ENCODE results near the gene SEMA4G.

The SEMA4G gene

DNA sequence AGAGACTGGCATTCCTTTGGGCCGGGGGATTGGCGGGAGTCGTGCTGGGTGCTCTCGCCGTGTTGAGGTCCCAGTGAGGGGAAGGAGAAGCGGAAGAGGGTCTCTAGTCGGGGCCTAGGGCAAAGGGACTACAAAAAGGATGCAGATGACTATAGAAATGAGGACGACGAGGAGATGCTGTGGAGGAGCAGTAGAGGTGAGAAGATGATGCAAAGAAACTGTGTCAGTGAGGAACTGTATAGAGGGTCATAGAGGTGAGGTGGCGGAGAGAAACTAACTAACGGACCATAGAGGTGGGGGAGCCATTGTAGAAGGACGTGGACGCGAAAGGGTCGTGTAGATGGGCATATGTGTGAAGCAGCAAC, 18.4 kb downstream of the SEMA4G start:
- peak; percentile 20 for ATAC-seq
- TF ChIP-seq TCF4 (CRISPR knock-in tag; IDR thresholded peaks at IDR 0.05; ENCODE audit: borderline replicate concordance) (no peak), PPARA (CRISPR knock-in tag; IDR thresholded peaks at IDR 0.05; ENCODE audit: borderline replicate concordance) (no peak), RARB (CRISPR knock-in tag; IDR thresholded peaks at IDR 0.05) (no peak), GLIS3 (CRISPR knock-in tag; IDR thresholded peaks at IDR 0.05) (no peak), OSR1 (CRISPR knock-in tag; IDR thresholded peaks at IDR 0.05) (no peak), CSDC2 (CRISPR knock-in tag; IDR thresholded peaks at IDR 0.05) (no peak), ISL1 (CRISPR knock-in tag; IDR thresholded peaks at IDR 0.05) (no peak), ESRRG (CRISPR knock-in tag; IDR thresholded peaks at IDR 0.05) (no peak), TOX (CRISPR knock-in tag; IDR thresholded peaks at IDR 0.05; ENCODE audit: borderline replicate concordance) (no peak), ARNTL (CRISPR knock-in tag; IDR thresholded peaks at IDR 0.05; ENCODE audit: borderline replicate concordance, low read depth) (no peak), SNAI2 (CRISPR knock-in tag; IDR thresholded peaks at IDR 0.05) (no peak), ZC3H10 (CRISPR knock-in tag; IDR thresholded peaks at IDR 0.05) (no peak), ZFP3 (CRISPR knock-in tag; IDR thresholded peaks at IDR 0.05) (no peak), BACH2 (CRISPR knock-in tag; IDR thresholded peaks at IDR 0.05; ENCODE audit: borderline replicate concordance) (no peak)
- TF ChIP-seq, protein P1, sequence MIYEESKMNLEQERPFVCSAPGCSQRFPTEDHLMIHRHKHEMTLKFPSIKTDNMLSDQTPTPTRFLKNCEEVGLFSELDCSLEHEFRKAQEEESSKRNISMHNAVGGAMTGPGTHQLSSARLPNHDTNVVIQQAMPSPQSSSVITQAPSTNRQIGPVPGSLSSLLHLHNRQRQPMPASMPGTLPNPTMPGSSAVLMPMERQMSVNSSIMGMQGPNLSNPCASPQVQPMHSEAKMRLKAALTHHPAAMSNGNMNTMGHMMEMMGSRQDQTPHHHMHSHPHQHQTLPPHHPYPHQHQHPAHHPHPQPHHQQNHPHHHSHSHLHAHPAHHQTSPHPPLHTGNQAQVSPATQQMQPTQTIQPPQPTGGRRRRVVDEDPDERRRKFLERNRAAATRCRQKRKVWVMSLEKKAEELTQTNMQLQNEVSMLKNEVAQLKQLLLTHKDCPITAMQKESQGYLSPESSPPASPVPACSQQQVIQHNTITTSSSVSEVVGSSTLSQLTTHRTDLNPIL (CRISPR knock-in tag; IDR thresholded peaks at IDR 0.05; ENCODE audit: low read depth), result no peak
- TF ChIP-seq, protein P2, sequence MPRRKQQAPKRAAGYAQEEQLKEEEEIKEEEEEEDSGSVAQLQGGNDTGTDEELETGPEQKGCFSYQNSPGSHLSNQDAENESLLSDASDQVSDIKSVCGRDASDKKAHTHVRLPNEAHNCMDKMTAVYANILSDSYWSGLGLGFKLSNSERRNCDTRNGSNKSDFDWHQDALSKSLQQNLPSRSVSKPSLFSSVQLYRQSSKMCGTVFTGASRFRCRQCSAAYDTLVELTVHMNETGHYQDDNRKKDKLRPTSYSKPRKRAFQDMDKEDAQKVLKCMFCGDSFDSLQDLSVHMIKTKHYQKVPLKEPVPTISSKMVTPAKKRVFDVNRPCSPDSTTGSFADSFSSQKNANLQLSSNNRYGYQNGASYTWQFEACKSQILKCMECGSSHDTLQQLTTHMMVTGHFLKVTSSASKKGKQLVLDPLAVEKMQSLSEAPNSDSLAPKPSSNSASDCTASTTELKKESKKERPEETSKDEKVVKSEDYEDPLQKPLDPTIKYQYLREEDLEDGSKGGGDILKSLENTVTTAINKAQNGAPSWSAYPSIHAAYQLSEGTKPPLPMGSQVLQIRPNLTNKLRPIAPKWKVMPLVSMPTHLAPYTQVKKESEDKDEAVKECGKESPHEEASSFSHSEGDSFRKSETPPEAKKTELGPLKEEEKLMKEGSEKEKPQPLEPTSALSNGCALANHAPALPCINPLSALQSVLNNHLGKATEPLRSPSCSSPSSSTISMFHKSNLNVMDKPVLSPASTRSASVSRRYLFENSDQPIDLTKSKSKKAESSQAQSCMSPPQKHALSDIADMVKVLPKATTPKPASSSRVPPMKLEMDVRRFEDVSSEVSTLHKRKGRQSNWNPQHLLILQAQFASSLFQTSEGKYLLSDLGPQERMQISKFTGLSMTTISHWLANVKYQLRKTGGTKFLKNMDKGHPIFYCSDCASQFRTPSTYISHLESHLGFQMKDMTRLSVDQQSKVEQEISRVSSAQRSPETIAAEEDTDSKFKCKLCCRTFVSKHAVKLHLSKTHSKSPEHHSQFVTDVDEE (CRISPR knock-in tag; IDR thresholded peaks at IDR 0.05), result no peak
- TF ChIP-seq, protein P3, sequence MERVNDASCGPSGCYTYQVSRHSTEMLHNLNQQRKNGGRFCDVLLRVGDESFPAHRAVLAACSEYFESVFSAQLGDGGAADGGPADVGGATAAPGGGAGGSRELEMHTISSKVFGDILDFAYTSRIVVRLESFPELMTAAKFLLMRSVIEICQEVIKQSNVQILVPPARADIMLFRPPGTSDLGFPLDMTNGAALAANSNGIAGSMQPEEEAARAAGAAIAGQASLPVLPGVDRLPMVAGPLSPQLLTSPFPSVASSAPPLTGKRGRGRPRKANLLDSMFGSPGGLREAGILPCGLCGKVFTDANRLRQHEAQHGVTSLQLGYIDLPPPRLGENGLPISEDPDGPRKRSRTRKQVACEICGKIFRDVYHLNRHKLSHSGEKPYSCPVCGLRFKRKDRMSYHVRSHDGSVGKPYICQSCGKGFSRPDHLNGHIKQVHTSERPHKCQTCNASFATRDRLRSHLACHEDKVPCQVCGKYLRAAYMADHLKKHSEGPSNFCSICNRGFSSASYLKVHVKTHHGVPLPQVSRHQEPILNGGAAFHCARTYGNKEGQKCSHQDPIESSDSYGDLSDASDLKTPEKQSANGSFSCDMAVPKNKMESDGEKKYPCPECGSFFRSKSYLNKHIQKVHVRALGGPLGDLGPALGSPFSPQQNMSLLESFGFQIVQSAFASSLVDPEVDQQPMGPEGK (CRISPR knock-in tag; IDR thresholded peaks at IDR 0.05; ENCODE audit: borderline replicate concordance), result no peak

DNA sequence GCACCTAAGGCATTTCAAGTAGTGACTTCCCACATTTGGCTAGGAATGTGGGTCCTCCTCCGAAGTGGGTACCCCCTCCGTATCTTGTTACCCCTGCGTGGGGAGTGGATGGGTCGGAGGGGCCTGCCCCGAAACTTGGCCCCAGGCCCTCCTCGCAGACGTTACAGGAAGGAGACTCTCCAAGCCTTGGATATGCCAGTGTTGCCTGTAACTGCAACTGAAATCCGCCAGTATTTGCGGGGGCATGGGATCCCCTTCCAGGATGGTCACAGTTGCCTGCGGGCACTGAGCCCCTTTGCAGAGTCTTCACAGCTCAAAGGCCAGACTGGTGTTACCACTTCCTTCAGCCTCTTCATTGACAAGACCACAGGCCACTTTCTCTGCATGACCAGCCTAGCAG, 18.9 kb downstream of the SEMA4G start:
- ATAC-seq, result no peak
- TF ChIP-seq OSR1 (CRISPR knock-in tag; IDR thresholded peaks at IDR 0.05) (no peak), ZNF565 (CRISPR knock-in tag; conservative IDR thresholded peaks at IDR 0.05; ENCODE audit: low read depth) (no peak), GLIS3 (CRISPR knock-in tag; IDR thresholded peaks at IDR 0.05) (no peak), TCF4 (CRISPR knock-in tag; IDR thresholded peaks at IDR 0.05; ENCODE audit: borderline replicate concordance) (no peak), TOX (CRISPR knock-in tag; IDR thresholded peaks at IDR 0.05; ENCODE audit: borderline replicate concordance) (no peak)

DNA sequence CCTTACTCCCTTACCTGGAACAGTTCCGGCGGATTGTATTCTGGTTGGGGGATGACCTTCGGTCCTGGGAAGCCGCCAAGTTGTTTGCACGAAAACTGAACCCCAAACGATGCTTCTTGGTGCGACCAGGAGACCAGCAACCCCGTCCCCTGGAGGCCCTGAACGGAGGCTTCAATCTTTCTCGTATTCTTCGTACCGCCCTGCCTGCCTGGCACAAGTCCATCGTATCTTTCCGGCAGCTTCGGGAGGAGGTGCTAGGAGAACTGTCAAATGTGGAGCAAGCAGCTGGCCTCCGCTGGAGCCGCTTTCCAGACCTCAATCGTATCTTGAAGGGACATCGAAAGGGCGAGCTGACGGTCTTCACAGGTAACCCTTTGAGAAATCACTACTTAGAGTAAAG, 19.8 kb downstream of the SEMA4G start:
- ATAC-seq, result no peak
- TF ChIP-seq ARNTL (CRISPR knock-in tag; IDR thresholded peaks at IDR 0.05; ENCODE audit: borderline replicate concordance, low read depth) (no peak), ZC3H10 (CRISPR knock-in tag; IDR thresholded peaks at IDR 0.05) (no peak), PPARA (CRISPR knock-in tag; IDR thresholded peaks at IDR 0.05; ENCODE audit: borderline replicate concordance) (no peak)
- TF ChIP-seq, protein P3 (CRISPR knock-in tag; IDR thresholded peaks at IDR 0.05; ENCODE audit: borderline replicate concordance), result no peak

DNA sequence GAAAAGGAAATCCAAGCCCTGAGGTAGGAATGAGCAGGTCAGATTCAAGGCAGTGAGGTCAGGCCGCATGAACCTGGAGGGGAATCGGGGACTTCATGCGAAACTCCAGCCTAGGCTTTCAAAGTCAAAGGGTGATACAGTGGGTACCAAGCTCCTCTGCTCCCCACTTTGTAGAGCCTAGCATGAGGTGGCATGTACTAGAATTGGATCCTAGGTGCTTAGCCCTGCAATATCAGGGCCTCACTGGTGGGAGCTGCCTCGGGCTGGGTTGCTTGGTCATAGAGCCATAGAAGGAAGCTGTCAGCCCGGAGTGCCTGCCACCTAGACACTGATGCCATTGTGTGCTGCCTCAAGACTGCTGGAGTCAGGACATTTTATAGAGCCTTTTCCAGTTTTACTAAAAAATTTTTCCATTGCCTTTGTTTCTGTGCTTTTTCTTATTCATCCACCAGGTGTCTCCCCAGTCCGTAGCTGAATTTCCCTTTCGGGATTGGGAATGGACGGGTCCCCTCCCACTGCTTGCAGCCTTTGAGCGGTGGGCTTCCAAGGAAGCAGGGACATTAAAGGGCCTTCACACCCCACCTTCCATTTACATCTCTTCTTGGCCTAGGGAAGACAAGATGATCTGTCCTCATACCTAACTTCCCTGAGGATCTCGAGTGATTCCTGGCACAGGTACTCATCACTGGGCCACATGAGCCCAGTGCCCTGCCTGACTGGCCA, 24.8 kb downstream of the SEMA4G start:
- no peak for TF ChIP-seq ZNF8 (CRISPR knock-in tag; IDR thresholded peaks at IDR 0.05)
- TF ChIP-seq, protein P4, sequence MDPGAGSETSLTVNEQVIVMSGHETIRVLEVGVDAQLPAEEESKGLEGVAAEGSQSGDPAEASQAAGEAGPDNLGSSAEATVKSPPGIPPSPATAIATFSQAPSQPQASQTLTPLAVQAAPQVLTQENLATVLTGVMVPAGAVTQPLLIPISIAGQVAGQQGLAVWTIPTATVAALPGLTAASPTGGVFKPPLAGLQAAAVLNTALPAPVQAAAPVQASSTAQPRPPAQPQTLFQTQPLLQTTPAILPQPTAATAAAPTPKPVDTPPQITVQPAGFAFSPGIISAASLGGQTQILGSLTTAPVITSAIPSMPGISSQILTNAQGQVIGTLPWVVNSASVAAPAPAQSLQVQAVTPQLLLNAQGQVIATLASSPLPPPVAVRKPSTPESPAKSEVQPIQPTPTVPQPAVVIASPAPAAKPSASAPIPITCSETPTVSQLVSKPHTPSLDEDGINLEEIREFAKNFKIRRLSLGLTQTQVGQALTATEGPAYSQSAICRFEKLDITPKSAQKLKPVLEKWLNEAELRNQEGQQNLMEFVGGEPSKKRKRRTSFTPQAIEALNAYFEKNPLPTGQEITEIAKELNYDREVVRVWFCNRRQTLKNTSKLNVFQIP (CRISPR knock-in tag; IDR thresholded peaks at IDR 0.05; ENCODE audit: borderline replicate concordance, low read depth), result no peak
- TF ChIP-seq, protein P5, sequence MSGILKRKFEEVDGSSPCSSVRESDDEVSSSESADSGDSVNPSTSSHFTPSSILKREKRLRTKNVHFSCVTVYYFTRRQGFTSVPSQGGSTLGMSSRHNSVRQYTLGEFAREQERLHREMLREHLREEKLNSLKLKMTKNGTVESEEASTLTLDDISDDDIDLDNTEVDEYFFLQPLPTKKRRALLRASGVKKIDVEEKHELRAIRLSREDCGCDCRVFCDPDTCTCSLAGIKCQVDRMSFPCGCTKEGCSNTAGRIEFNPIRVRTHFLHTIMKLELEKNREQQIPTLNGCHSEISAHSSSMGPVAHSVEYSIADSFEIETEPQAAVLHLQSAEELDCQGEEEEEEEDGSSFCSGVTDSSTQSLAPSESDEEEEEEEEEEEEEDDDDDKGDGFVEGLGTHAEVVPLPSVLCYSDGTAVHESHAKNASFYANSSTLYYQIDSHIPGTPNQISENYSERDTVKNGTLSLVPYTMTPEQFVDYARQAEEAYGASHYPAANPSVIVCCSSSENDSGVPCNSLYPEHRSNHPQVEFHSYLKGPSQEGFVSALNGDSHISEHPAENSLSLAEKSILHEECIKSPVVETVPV (CRISPR knock-in tag; IDR thresholded peaks at IDR 0.05), result no peak
- TF ChIP-seq, protein P2 (CRISPR knock-in tag; IDR thresholded peaks at IDR 0.05), result no peak
- no peak for ATAC-seq

Measured in SK-N-SH treated with all-trans-retinoic acid at 6 μM for 48 hours (cell line).